SH-SY5Y (cell line): ENCODE measurements around the gene GALNTL6.

Experiments
- GATA2 ChIP-seq: IDR thresholded peaks from 2 replicates; pipeline ENCODE4 v1.6.1; 2011; ENCODE audit warnings: mild to moderate bottlenecking, low read depth, low read length
- GATA3 ChIP-seq: IDR thresholded peaks from 2 replicates; pipeline ENCODE4 v1.6.1; 2011; ENCODE audit warnings: low read depth, mild to moderate bottlenecking, low read length, moderate library complexity

DNA sequence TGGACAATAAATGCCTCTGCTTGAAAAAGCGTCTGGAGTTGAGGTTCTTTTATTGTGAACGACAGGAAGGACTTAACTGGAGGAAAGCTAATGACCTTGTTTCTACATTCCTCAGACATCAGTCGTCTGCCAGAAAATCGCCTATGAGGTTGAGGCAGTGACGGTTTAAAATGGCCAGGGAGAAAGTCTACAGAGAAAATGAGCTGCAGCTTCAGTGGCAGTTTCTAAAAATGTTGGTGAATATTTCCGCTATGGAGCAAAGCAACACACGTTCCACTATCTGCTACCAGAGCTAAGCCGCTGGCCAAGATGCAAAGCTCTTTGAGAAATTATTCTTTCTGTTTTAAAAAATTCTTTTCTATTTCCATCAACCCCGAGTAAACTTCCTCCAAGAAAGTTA, 1238.5 kb downstream of the GALNTL6 start:
- no peak for TF ChIP-seq GATA3
- no peak for TF ChIP-seq GATA2
